ENCODE measurements around the gene LYZL4.

LYZL4 gene

DNA sequence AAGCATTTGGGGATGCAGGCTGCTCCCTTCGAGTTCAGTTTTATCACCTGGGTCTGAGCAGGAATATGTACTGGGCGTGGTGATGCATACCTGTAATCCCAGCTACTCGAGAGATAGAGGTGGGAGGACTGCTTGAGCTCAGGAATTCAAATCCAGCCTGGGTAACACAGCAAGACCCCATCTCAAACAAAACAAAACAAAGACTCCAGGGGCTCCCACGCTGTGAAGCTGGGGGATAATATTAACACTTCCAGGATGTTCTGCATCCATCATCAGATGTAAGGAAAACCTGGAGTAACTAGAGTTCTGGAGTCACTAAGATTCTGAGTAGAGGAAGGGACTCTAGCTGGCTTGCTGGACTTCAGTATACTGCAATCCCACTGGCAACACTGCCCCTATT, 40.6 kb downstream of the LYZL4 start:
- DNase-seq: no peak

DNA sequence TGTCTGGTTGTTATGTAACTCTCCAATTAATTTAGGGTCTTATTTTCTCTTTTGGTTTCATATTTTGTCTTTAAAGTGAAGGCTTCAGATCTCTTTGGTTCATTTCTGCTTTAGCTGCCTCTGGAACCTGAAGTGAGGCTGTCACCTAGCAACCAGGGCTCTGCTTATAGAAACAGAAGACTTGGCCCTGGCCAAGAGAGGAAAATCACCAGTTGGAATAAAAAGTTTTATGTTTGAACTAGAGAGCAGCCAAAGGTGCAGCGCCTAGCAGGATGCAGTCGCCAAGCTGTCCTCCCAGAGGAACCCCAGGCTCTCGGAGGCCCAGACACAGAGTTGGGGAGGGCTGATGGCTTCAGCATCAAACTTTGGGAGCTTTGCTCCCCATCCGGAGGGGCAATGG, 41.1 kb downstream of the LYZL4 start:
- DNase-seq: no peak

DNA sequence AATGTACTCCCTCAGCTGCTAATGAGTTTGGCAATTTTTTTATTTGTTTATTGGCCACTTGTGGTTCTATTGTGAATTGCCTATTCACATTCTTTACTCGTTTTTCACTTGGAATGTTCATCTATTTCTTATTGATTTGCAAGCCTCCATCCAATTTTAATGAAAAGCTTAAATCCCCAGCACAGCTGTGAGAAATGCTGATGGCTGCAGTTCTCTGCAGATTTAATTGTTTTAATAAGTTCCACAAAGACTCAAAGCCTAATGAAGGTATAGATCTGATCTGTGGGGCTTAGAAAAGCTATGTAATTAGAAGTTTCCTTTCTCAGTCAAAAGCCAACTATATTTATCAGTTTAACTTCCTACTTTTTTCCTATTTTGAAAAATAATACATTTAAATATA, 41.5 kb downstream of the LYZL4 start:
- no peak for DNase-seq

DNA sequence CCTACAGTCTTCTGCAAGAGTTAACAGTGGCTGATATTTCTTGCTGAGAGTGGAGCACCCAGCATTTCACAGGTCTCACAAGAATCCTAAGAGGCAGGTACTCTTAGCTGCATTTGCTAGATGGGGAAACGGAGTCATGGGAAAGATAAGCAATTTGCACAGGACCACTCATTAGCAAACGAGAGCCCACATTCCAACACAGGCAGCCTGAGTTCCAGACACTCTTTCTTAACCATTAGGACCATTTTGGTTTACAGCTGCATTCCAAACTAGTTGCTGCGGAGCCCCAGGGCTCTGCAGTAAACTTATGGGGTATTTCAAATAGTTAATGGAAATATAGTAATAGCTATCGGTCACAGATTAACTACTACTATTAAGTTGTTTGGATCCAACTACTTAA, 42.5 kb downstream of the LYZL4 start:
- DNase-seq: no peak

DNA sequence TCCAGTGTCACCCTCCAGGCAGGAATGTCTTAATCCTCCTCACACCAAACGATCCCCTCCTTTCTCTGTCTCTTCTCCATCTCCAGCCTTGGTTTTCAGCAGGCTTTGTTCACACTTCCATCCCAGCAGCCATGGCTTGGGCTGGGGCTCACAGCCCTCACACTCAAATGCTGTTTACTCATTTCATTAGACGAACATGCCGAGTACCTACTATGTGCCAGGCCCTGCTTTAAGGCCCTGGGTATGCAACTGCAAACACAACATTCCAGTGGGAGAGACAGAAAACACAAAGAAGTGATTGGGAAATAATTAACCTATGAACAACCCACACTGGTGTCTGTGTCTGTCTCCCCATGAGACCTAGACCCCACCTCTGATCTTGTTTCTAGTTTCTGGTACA, 43.9 kb downstream of the LYZL4 start:
- no peak for DNase-seq

DNA sequence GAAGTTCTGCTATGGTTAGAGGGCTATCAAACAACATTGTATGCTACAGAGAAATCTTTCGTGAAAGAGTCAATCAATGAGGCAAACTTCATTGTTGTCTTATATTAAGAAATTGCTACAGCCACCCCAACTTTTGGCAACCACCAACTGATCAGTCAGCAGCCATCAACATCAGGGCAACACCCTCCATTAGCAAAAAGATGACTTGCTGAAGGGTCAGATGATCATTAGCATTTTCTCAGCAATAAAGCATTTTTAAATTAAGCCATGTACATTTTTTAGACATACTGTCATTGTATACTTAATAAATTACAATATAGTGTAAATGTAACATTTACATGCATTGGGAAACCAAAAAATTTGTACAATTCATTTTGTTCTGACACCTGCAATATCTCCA, 53.1 kb downstream of the LYZL4 start:
- no peak for DNase-seq

DNA sequence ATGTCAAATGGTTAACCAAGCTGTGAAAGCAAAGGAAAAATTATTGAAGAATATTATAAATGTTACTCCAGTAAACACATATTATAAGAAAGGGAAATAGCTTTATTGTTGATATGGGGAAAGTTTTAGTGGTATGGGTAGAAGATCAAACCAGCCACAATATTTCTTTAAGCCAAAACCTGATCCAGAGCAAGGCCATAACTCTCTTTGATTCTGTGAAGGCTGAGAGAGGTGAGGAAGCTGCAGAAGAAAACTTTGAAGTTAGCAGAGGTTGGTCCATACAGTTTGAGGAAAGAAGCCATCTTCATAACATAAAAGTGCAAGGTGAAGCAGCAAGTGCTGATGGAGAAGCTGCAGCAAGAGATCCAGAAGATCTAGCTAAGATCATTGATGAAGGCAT, 54.8 kb downstream of the LYZL4 start:
- no peak for DNase-seq

DNA sequence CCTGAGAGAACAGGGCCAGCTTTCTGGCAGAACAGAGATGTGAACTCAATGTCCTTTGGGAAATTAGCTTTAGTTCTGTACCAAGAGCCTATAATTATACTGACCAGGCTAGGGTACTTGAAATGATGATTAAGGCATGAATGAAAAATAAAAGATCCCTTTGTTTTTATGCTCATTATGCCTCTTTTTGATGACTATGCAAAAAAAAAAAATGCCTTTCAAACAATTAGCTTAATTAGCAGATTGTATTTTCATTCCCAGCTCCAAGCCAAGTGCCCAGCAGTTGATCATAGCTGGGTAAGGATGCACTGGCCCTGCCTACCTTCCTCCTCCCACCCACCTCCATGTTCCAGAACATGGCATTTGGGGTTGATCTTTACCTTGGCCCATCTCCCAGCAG, 56.8 kb downstream of the LYZL4 start:
- no peak for DNase-seq

GRCh38 chr3:42351207-42351606, 59.2 kb downstream of the LYZL4 start:
- DNase-seq: no peak

GRCh38 chr3:42349765-42350594, 60.4 kb downstream of the LYZL4 start:
- DNase-seq: no peak

DNA sequence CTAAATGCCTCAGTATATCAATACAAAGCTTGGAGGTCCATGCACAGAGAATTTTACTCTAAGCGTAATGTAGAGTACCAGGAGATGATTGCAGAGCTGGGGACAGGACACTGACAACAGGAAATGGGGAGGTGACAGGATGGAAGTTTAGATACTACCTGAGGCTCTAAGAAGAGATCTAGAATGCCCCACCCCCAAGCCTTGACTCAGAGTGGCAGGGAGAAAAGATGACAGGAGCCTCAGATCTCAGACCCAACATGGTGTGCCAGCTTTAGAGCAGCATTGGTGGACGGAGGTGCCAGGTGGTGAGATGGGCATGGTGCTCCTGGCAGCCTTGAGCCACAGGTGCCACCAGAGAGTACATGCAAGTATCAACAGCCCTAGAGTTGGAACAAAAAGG, 62.5 kb downstream of the LYZL4 start:
- no peak for DNase-seq
